OCI-LY7 (cell line): Measurements from ENCODE around the gene COL5A1. TPM values are rescaled to one million over a fixed set of nuclear protein-coding genes. Genes with fewer than 3 reads are reported as not detected.
A peak's percentile ranks its signal among the peaks of the same experiment; 100 is the strongest.

Experiments
- BruUV-seq: library from RNA; stranded (reverse); fragments of 400-500 nt; replicated peaks from 2 replicates; lab custom pipeline; 2021; lab: Mats Ljungman, UMichigan
- CTCF ChIA-PET: fragments of 300-600 bp; sonication (Branson Sonifier 250); formaldehyde crosslinking; loops from one replicate; lab custom pipeline; 2022; ENCODE audit warnings: antibody characterized with exemption; ENCODE audit not compliant: unreplicated experiment; lab: Charles Lee
- POLR2A ChIA-PET: fragments of 300-600 bp; sonication (Branson Sonifier 250); formaldehyde crosslinking; loops from one replicate; lab custom pipeline; 2022; ENCODE audit warnings: antibody characterized with exemption; lab: Charles Lee
- DNase-seq: peaks from one replicate; pipeline ENCODE4 v3.0.0-alpha.2; 2015; ENCODE audit warnings: low spot score
- H2AFZ ChIP-seq: fragments of 200-600 bp; sonication (generic), shearing (Covaris generic); 2 replicates; pipeline ENCODE4 v1.6.1; 2014; ENCODE audit warnings: mild to moderate bottlenecking, antibody characterized with exemption, low read length, moderate library complexity
- H3K27ac ChIP-seq: fragments of 200-600 bp; sonication (generic); 2 replicates; pipeline ENCODE4 v1.5.1; 2014; ENCODE audit warnings: mixed run types, low read depth, mild to moderate bottlenecking, moderate library complexity, low read length, inconsistent platforms; ENCODE audit not compliant: poor library complexity, severe bottlenecking
- H3K36me3 ChIP-seq: fragments of 200-600 bp; sonication (generic); 2 replicates; pipeline ENCODE4 v1.6.1; 2014; ENCODE audit warnings: mild to moderate bottlenecking, antibody characterized with exemption, low read length, moderate library complexity, mixed read lengths; ENCODE audit not compliant: insufficient read depth
- H3K4me1 ChIP-seq: fragments of 200-600 bp; sonication (generic); 2 replicates; pipeline ENCODE4 v1.5.1; 2014; ENCODE audit warnings: mild to moderate bottlenecking, low read length; ENCODE audit not compliant: insufficient read depth, poor library complexity, severe bottlenecking
- H3K4me2 ChIP-seq: fragments of 200-600 bp; sonication (generic); 2 replicates; pipeline ENCODE4 v1.6.1; 2014; ENCODE audit warnings: mild to moderate bottlenecking, low read length
- H3K4me3 ChIP-seq: fragments of 200-600 bp; sonication (generic); 2 replicates; pipeline ENCODE4 v1.5.1; 2014; ENCODE audit warnings: mild to moderate bottlenecking, low read depth, low read length; ENCODE audit not compliant: poor library complexity, severe bottlenecking
- H3K79me2 ChIP-seq: fragments of 200-600 bp; sonication (generic); 2 replicates; pipeline ENCODE4 v1.6.1; 2016; ENCODE audit warnings: low read depth, mild to moderate bottlenecking, low read length, moderate library complexity, mixed read lengths; ENCODE audit not compliant: insufficient read depth
- H3K9me2 ChIP-seq: fragments of 200-600 bp; sonication (generic); 2 replicates; pipeline ENCODE4 v1.6.1; 2016; ENCODE audit warnings: mild to moderate bottlenecking, low read length, mixed read lengths; ENCODE audit not compliant: insufficient read depth
- H3K9me3 ChIP-seq: fragments of 200-600 bp; sonication (generic); 2 replicates; pipeline ENCODE4 v1.6.1; 2014; ENCODE audit warnings: mild to moderate bottlenecking, mixed run types, low read length, mixed read lengths
- H4K20me1 ChIP-seq: fragments of 200-600 bp; sonication (generic); 2 replicates; pipeline ENCODE4 v1.6.1; 2014; ENCODE audit warnings: mild to moderate bottlenecking, antibody characterized with exemption, low read length, moderate library complexity, mixed read lengths; ENCODE audit not compliant: insufficient read depth
- EZH2phosphoT487 ChIP-seq: fragments of 200-600 bp; sonication (generic); IDR thresholded peaks from 2 replicates; pipeline ENCODE4 v1.6.1; 2018; ENCODE audit warnings: low read depth, borderline replicate concordance, mild to moderate bottlenecking, mixed run types, antibody characterized with exemption, low read length, moderate library complexity, mixed read lengths
- intact Hi-C: fragments of 100-400 bp; cut with micrococcal nuclease; formaldehyde crosslinking; loops from one replicate; pipeline ENCODE4 v1.10.0; 2022; ENCODE audit not compliant: unreplicated experiment
- total RNA-seq, 2 experiments: library from RNA; depleted of rRNA in 1 of 2; stranded (reverse); fragments of >200 nt in 1 of 2; shearing (Covaris generic) in 1 of 2; gene quantifications; 2 replicates each; pipeline ENCODE4 v1.2.3, GENCODE V29; 2014 to 2022
- TF ChIP-seq, protein P1 (sequence below): fragments of 200-600 bp; sonication (generic); conservative IDR thresholded peaks from 2 replicates; pipeline ENCODE4 v1.5.1; 2014; ENCODE audit warnings: mild to moderate bottlenecking, antibody characterized with exemption, low read length, moderate library complexity, mixed read lengths

COL5A1 gene
- total RNA-seq, 2 experiments from 2014 or later = 12.2 to 28.6 TPM

DNA sequence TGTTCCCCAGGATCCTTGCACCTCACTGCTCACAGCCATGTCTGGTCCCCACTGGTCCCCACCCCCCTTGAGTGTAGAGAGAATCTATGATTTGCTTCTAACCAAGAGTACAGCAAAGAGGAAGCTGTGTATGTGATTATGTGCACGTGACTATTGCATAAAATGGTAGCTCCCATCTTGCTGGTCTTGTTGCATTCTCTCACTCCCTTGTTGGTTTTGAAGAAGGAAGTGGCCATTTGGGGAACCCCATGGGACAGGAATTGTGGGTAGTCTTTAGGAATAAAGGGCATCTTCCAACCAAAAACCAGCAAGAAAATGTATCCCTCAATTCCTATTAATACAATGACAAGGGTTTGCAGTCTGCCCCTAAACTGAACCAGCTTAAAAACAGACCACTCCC is 233.8 kb downstream of the COL5A1 start:
- H3K9me3 ChIP-seq = peaks cover 7% of the 10 kb centered on the region
- no peaks in the 10 kb centered on the region for H3K36me3 ChIP-seq
- H3K9me2 ChIP-seq = no peaks in the 10 kb centered on the region
- ChIA-PET POLR2A (interaction anchor here (0.6 kb wide), 1 partner anchor 13 kb away, joined by 3 read pairs; no protein-coding TSS in a partner anchor), CTCF (no interaction called here)
- no peaks in the 10 kb centered on the region for H4K20me1 ChIP-seq
- H3K4me3 ChIP-seq = no peak overlapping the region
- BruUV-seq = no TSS peak
- no peak overlapping the region for H3K27ac ChIP-seq
- peak overlapping the region; percentile 71 for H2AFZ ChIP-seq
- peaks cover 16% of the 10 kb centered on the region for H3K4me1 ChIP-seq
- H3K79me2 ChIP-seq = no peaks in the 10 kb centered on the region
- TF ChIP-seq EZH2phosphoT487 = no peak
- TF ChIP-seq, protein P1, sequence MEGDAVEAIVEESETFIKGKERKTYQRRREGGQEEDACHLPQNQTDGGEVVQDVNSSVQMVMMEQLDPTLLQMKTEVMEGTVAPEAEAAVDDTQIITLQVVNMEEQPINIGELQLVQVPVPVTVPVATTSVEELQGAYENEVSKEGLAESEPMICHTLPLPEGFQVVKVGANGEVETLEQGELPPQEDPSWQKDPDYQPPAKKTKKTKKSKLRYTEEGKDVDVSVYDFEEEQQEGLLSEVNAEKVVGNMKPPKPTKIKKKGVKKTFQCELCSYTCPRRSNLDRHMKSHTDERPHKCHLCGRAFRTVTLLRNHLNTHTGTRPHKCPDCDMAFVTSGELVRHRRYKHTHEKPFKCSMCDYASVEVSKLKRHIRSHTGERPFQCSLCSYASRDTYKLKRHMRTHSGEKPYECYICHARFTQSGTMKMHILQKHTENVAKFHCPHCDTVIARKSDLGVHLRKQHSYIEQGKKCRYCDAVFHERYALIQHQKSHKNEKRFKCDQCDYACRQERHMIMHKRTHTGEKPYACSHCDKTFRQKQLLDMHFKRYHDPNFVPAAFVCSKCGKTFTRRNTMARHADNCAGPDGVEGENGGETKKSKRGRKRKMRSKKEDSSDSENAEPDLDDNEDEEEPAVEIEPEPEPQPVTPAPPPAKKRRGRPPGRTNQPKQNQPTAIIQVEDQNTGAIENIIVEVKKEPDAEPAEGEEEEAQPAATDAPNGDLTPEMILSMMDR = no peak
- intact Hi-C loops = no loop called here
- no peak overlapping the region for H3K4me2 ChIP-seq
- no peak for DNase-seq

DNA sequence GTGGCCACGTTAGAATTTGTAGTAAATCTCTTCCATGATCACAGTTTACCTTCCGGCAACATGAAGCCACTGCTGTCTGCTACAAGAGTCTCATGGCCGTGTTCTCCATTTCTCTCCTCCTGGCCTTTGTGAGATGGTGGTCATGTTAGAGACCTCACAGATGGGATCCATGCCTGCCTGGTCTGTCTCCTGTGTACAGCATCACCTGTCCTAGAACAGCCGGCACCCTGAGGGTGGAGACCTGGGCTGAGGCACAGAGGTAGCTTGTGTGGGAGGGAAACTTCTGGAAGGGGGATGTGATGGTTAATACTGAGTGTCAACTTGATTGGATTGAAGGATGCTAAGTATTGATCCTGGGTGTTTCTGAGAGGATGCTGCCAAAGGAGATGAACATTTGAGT is 235.9 kb downstream of the COL5A1 start:
- Histone ChIP-seq H3K4me3 (no peak overlapping the region), H3K9me3 (peaks cover 7% of the 10 kb centered on the region), H3K9me2 (no peaks in the 10 kb centered on the region), H3K4me2 (no peak overlapping the region), H3K27ac (no peak overlapping the region), H3K36me3 (no peaks in the 10 kb centered on the region), H3K4me1 (peaks cover 8% of the 10 kb centered on the region), H2AFZ (no peak overlapping the region), H3K79me2 (no peaks in the 10 kb centered on the region), H4K20me1 (no peaks in the 10 kb centered on the region)
- intact Hi-C loops = no loop called here
- no peak for TF ChIP-seq EZH2phosphoT487
- no peak for DNase-seq
- ChIA-PET CTCF (no interaction called here), POLR2A (no interaction called here)
- no TSS peak for BruUV-seq

GRCh38 chr9:134879664-134880483 is 238.3 kb downstream of the COL5A1 start:
- intact Hi-C loops = no loop called here
- ChIA-PET CTCF (no interaction called here), POLR2A (interaction anchor here (0.6 to 1.3 kb wide), 2 partner anchors 13 to 80 kb away, joined by 3 read pairs; no protein-coding TSS in a partner anchor)
- TF ChIP-seq, protein P1 = no peak
- TF ChIP-seq EZH2phosphoT487 = no peak
- Histone ChIP-seq H3K9me2 (no peaks in the 10 kb centered on the region), H4K20me1 (no peaks in the 10 kb centered on the region), H3K79me2 (no peaks in the 10 kb centered on the region), H3K36me3 (no peaks in the 10 kb centered on the region), H2AFZ (no peak overlapping the region), H3K4me2 (no peak overlapping the region), H3K4me1 (peaks cover 8% of the 10 kb centered on the region), H3K27ac (no peak overlapping the region), H3K4me3 (no peak overlapping the region), H3K9me3 (no peaks in the 10 kb centered on the region)
- DNase-seq = no peak
- BruUV-seq = no TSS peak
